ENCODE measurements around the gene MS4A4E.
A peak's percentile ranks its signal among the peaks of the same experiment; 100 is the strongest.

MS4A4E gene

GRCh38 chr11:60175860-60176275, 67.1 kb downstream of the MS4A4E start:
- no peaks in the 10 kb centered on the region for H3K36me3 ChIP-seq (ENCODE audit: control insufficient read depth, insufficient read depth, low read length)
- DNase-seq (ENCODE audit: low read depth, low spot score) = no peak
- WGBS (ENCODE audit: insufficient coverage, insufficient read length) = no CpG with 5 or more reads among the region's 5 CpGs
- no peak overlapping the region for H3K4me3 ChIP-seq (ENCODE audit: low read length)
- no peaks in the 10 kb centered on the region for H3K4me1 ChIP-seq (ENCODE audit: control insufficient read depth, insufficient read depth, low read length)
- H3K27me3 ChIP-seq (ENCODE audit: control insufficient read depth, insufficient read depth, low read length) = no peaks in the 10 kb centered on the region
- H3K9me3 ChIP-seq (ENCODE audit: control insufficient read depth, insufficient read depth, low read length) = no peaks in the 10 kb centered on the region
- no peak overlapping the region for H3K27ac ChIP-seq (ENCODE audit: low read length)

- Histone ChIP-seq H3K4me3 (ENCODE audit: low read length) (no peak overlapping the region), H3K27me3 (ENCODE audit: control insufficient read depth, insufficient read depth, low read length) (no peaks in the 10 kb centered on the region), H3K36me3 (ENCODE audit: control insufficient read depth, insufficient read depth, low read length) (no peaks in the 10 kb centered on the region), H3K4me1 (ENCODE audit: control insufficient read depth, insufficient read depth, low read length) (no peaks in the 10 kb centered on the region), H3K27ac (ENCODE audit: low read length) (no peak overlapping the region), H3K9me3 (ENCODE audit: control insufficient read depth, insufficient read depth, low read length) (peaks cover 7% of the 10 kb centered on the region)
- DNase-seq (ENCODE audit: low read depth, low spot score) = no peak
These were observed 70.9 kb downstream of the MS4A4E start for GRCh38 chr11:60172011-60172410.

- DNase-seq (ENCODE audit: low read depth, low spot score) = no peak
- no peak overlapping the region for H3K27ac ChIP-seq (ENCODE audit: low read length)
- H3K4me1 ChIP-seq (ENCODE audit: control insufficient read depth, insufficient read depth, low read length) = no peaks in the 10 kb centered on the region
- no peaks in the 10 kb centered on the region for H3K36me3 ChIP-seq (ENCODE audit: control insufficient read depth, insufficient read depth, low read length)
- H3K9me3 ChIP-seq (ENCODE audit: control insufficient read depth, insufficient read depth, low read length) = peaks cover 7% of the 10 kb centered on the region
- H3K27me3 ChIP-seq (ENCODE audit: control insufficient read depth, insufficient read depth, low read length) = no peaks in the 10 kb centered on the region
- no peak overlapping the region for H3K4me3 ChIP-seq (ENCODE audit: low read length)
- no CpG with 5 or more reads among the region's 1 CpG for WGBS (ENCODE audit: insufficient coverage, insufficient read length)
These were observed 72.4 kb downstream of the MS4A4E start for GRCh38 chr11:60170566-60170965.

- peak; percentile 27 for DNase-seq (ENCODE audit: low read depth, low spot score)
- Histone ChIP-seq H3K27me3 (ENCODE audit: control insufficient read depth, insufficient read depth, low read length) (no peaks in the 10 kb centered on the region), H3K36me3 (ENCODE audit: control insufficient read depth, insufficient read depth, low read length) (no peaks in the 10 kb centered on the region), H3K27ac (ENCODE audit: low read length) (no peak overlapping the region), H3K9me3 (ENCODE audit: control insufficient read depth, insufficient read depth, low read length) (peaks cover 7% of the 10 kb centered on the region), H3K4me3 (ENCODE audit: low read length) (no peak overlapping the region), H3K4me1 (ENCODE audit: control insufficient read depth, insufficient read depth, low read length) (no peaks in the 10 kb centered on the region)
- WGBS (ENCODE audit: insufficient coverage, insufficient read length) = no CpG with 5 or more reads among the region's 6 CpGs
These were observed 73.5 kb downstream of the MS4A4E start for GRCh38 chr11:60169264-60169915.

GRCh38 chr11:60168306-60168705, 74.6 kb downstream of the MS4A4E start:
- WGBS (ENCODE audit: insufficient coverage, insufficient read length) = no CpG with 5 or more reads among the region's 6 CpGs
- Histone ChIP-seq H3K4me3 (ENCODE audit: low read length) (no peak overlapping the region), H3K27me3 (ENCODE audit: control insufficient read depth, insufficient read depth, low read length) (no peaks in the 10 kb centered on the region), H3K27ac (ENCODE audit: low read length) (no peak overlapping the region), H3K36me3 (ENCODE audit: control insufficient read depth, insufficient read depth, low read length) (no peaks in the 10 kb centered on the region), H3K9me3 (ENCODE audit: control insufficient read depth, insufficient read depth, low read length) (peaks cover 7% of the 10 kb centered on the region), H3K4me1 (ENCODE audit: control insufficient read depth, insufficient read depth, low read length) (no peaks in the 10 kb centered on the region)
- no peak for DNase-seq (ENCODE audit: low read depth, low spot score)

GRCh38 chr11:60165951-60166350, 77.0 kb downstream of the MS4A4E start:
- H3K4me1 ChIP-seq (ENCODE audit: control insufficient read depth, insufficient read depth, low read length) = no peaks in the 10 kb centered on the region
- H3K4me3 ChIP-seq (ENCODE audit: low read length) = no peak overlapping the region
- H3K27me3 ChIP-seq (ENCODE audit: control insufficient read depth, insufficient read depth, low read length) = no peaks in the 10 kb centered on the region
- H3K9me3 ChIP-seq (ENCODE audit: control insufficient read depth, insufficient read depth, low read length) = peaks cover 7% of the 10 kb centered on the region
- no peaks in the 10 kb centered on the region for H3K36me3 ChIP-seq (ENCODE audit: control insufficient read depth, insufficient read depth, low read length)
- H3K27ac ChIP-seq (ENCODE audit: low read length) = no peak overlapping the region
- no peak for DNase-seq (ENCODE audit: low read depth, low spot score)

GRCh38 chr11:60165538-60165937, 77.4 kb downstream of the MS4A4E start:
- no peak overlapping the region for H3K4me3 ChIP-seq (ENCODE audit: low read length)
- H3K27ac ChIP-seq (ENCODE audit: low read length) = no peak overlapping the region
- H3K9me3 ChIP-seq (ENCODE audit: control insufficient read depth, insufficient read depth, low read length) = peaks cover 7% of the 10 kb centered on the region
- DNase-seq (ENCODE audit: low read depth, low spot score) = no peak
- no peaks in the 10 kb centered on the region for H3K4me1 ChIP-seq (ENCODE audit: control insufficient read depth, insufficient read depth, low read length)
- H3K36me3 ChIP-seq (ENCODE audit: control insufficient read depth, insufficient read depth, low read length) = no peaks in the 10 kb centered on the region
- no peaks in the 10 kb centered on the region for H3K27me3 ChIP-seq (ENCODE audit: control insufficient read depth, insufficient read depth, low read length)
- WGBS (ENCODE audit: insufficient coverage, insufficient read length) = no CpG with 5 or more reads among the region's 2 CpGs

GRCh38 chr11:60164550-60165075, 78.3 kb downstream of the MS4A4E start:
- Histone ChIP-seq H3K27ac (ENCODE audit: low read length) (no peak overlapping the region), H3K4me3 (ENCODE audit: low read length) (no peak overlapping the region), H3K36me3 (ENCODE audit: control insufficient read depth, insufficient read depth, low read length) (no peaks in the 10 kb centered on the region), H3K27me3 (ENCODE audit: control insufficient read depth, insufficient read depth, low read length) (no peaks in the 10 kb centered on the region), H3K9me3 (ENCODE audit: control insufficient read depth, insufficient read depth, low read length) (peaks cover 7% of the 10 kb centered on the region), H3K4me1 (ENCODE audit: control insufficient read depth, insufficient read depth, low read length) (no peaks in the 10 kb centered on the region)
- WGBS (ENCODE audit: insufficient coverage, insufficient read length) = no CpG with 5 or more reads among the region's 1 CpG
- DNase-seq (ENCODE audit: low read depth, low spot score) = no peak

- no peaks in the 10 kb centered on the region for H3K36me3 ChIP-seq (ENCODE audit: control insufficient read depth, insufficient read depth, low read length)
- H3K27ac ChIP-seq (ENCODE audit: low read length) = no peak overlapping the region
- WGBS (ENCODE audit: insufficient coverage, insufficient read length) = no CpG with 5 or more reads among the region's 4 CpGs
- H3K4me3 ChIP-seq (ENCODE audit: low read length) = no peak overlapping the region
- no peak for DNase-seq (ENCODE audit: low read depth, low spot score)
- H3K27me3 ChIP-seq (ENCODE audit: control insufficient read depth, insufficient read depth, low read length) = no peaks in the 10 kb centered on the region
- H3K4me1 ChIP-seq (ENCODE audit: control insufficient read depth, insufficient read depth, low read length) = no peaks in the 10 kb centered on the region
- no peaks in the 10 kb centered on the region for H3K9me3 ChIP-seq (ENCODE audit: control insufficient read depth, insufficient read depth, low read length)
These were observed 81.2 kb downstream of the MS4A4E start for GRCh38 chr11:60161766-60162165.

- no peaks in the 10 kb centered on the region for H3K9me3 ChIP-seq (ENCODE audit: control insufficient read depth, insufficient read depth, low read length)
- no peaks in the 10 kb centered on the region for H3K27me3 ChIP-seq (ENCODE audit: control insufficient read depth, insufficient read depth, low read length)
- H3K36me3 ChIP-seq (ENCODE audit: control insufficient read depth, insufficient read depth, low read length) = no peaks in the 10 kb centered on the region
- no peaks in the 10 kb centered on the region for H3K4me1 ChIP-seq (ENCODE audit: control insufficient read depth, insufficient read depth, low read length)
- no peak for DNase-seq (ENCODE audit: low read depth, low spot score)
- WGBS (ENCODE audit: insufficient coverage, insufficient read length) = no CpG with 5 or more reads among the region's 2 CpGs
- no peak overlapping the region for H3K27ac ChIP-seq (ENCODE audit: low read length)
- no peak overlapping the region for H3K4me3 ChIP-seq (ENCODE audit: low read length)
These were observed 81.8 kb downstream of the MS4A4E start for GRCh38 chr11:60161107-60161506.

GRCh38 chr11:60159868-60160267, 83.1 kb downstream of the MS4A4E start:
- H3K9me3 ChIP-seq (ENCODE audit: control insufficient read depth, insufficient read depth, low read length) = no peaks in the 10 kb centered on the region
- DNase-seq (ENCODE audit: low read depth, low spot score) = no peak
- no peak overlapping the region for H3K4me3 ChIP-seq (ENCODE audit: low read length)
- WGBS (ENCODE audit: insufficient coverage, insufficient read length) = no CpG with 5 or more reads among the region's 1 CpG
- H3K27me3 ChIP-seq (ENCODE audit: control insufficient read depth, insufficient read depth, low read length) = no peaks in the 10 kb centered on the region
- no peaks in the 10 kb centered on the region for H3K4me1 ChIP-seq (ENCODE audit: control insufficient read depth, insufficient read depth, low read length)
- no peak overlapping the region for H3K27ac ChIP-seq (ENCODE audit: low read length)
- H3K36me3 ChIP-seq (ENCODE audit: control insufficient read depth, insufficient read depth, low read length) = no peaks in the 10 kb centered on the region
